Activated gamma-delta T cell treated with Interleukin-2 at 50 U/mL for 16 hours (primary cell): ENCODE measurements around the gene EXOSC3.

Experiments used
- DNase-seq: peaks from one replicate; pipeline ENCODE4 v3.0.0-alpha.2; 2020

EXOSC3 gene

GRCh38 chr9:37732086-37732741 is 52.6 kb downstream of the EXOSC3 start:
- DNase-seq, result no peak

- DNase-seq, result no peak
These were observed 54.0 kb downstream of the EXOSC3 start for GRCh38 chr9:37730839-37731238.

- DNase-seq, result no peak
These were observed 54.6 kb downstream of the EXOSC3 start for GRCh38 chr9:37730256-37730655.
